Thyroid gland (tissue), 4 donors: Measurements from ENCODE around the gene COL18A1.

Experiments used
- POLR2A ChIP-seq, 2 donors: fragments of 450-650 bp; IDR thresholded peaks; one replicate each; pipeline ENCODE4 v1.6.1; 2017; ENCODE audit warnings: antibody characterized with exemption in 2 of 2, mild to moderate bottlenecking in 2 of 2, moderate library complexity in 1 of 2
- TF ChIP-seq, protein P1 (sequence below), 6 experiments: fragments of 200-600 bp in 3 of 6; fragments of 450-650 bp in 3 of 6; sonication (generic) in 3 of 6; IDR thresholded peaks; one replicate each; pipeline ENCODE4 v1.5.1; 2016 to 2019; ENCODE audit warnings: antibody characterized with exemption in 6 of 6, mild to moderate bottlenecking in 2 of 6, inconsistent platforms in 1 of 6, moderate library complexity in 1 of 6

DNA sequence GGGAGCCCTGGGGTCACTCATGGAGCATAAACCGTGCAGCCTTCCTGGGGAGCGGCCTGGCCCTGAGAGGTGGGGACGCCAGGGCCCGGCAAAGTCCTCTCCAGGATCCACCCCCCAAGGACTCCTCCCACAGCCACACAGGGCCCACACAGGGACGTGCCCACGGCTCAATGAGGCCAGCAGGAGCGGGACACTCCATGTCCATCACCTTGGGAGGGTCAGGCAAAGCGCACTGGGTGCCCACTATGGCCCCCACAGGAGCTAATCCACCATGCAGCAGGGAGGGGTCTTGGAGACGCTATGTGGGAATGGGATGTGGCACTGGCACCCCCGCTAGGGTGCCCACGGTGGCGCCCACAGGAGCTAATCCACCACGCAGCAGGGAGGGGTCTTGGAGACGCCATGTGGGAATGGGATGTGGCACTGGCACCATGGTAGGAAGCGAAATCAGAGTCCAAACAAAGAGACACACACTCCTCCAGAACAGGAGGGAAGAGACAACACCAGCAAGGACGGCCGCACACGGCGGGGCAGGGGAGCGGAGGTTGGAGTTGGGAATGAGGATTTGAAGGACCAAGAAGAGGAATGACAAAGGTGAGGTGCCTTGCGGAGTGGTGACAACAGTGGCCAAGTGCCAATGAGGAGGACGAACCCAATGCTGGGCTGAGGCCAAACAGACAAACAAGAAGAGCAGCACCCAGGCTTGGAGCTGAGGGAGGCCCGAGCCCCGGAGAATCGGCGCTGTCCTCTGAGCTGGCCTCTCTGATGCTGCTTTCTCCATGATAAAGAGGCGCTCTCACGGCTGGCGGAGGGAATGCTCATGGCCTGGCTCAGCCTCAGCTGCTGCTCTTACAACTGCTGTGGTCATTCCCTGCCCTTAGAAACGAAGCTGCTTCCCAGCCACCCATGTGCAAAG, 155.4 kb downstream of the COL18A1 start:
- TF ChIP-seq, protein P1, sequence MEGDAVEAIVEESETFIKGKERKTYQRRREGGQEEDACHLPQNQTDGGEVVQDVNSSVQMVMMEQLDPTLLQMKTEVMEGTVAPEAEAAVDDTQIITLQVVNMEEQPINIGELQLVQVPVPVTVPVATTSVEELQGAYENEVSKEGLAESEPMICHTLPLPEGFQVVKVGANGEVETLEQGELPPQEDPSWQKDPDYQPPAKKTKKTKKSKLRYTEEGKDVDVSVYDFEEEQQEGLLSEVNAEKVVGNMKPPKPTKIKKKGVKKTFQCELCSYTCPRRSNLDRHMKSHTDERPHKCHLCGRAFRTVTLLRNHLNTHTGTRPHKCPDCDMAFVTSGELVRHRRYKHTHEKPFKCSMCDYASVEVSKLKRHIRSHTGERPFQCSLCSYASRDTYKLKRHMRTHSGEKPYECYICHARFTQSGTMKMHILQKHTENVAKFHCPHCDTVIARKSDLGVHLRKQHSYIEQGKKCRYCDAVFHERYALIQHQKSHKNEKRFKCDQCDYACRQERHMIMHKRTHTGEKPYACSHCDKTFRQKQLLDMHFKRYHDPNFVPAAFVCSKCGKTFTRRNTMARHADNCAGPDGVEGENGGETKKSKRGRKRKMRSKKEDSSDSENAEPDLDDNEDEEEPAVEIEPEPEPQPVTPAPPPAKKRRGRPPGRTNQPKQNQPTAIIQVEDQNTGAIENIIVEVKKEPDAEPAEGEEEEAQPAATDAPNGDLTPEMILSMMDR (IDR thresholded peaks at IDR 0.05) = no peak
- no peak for TF ChIP-seq POLR2A (IDR thresholded peaks at IDR 0.05)
